ENCODE results near the gene DOCK7. TPM values are rescaled to one million over a fixed set of nuclear protein-coding genes. Genes with fewer than 3 reads are reported as not detected.

The DOCK7 gene
- total and polyA plus RNA-seq, 4 donors: 5.6 to 35.1 (median 21.7) TPM

- WGBS: 23% methylated on average over 2 of the region's 2 CpGs
- H3K27me3 ChIP-seq (ENCODE audit: control insufficient read depth in 4 of 4, insufficient read depth in 4 of 4, low read length in 3 of 4): no peaks in the 10 kb centered on the region
- H3K4me1 ChIP-seq (ENCODE audit: control insufficient read depth in 4 of 4, insufficient read depth in 4 of 4, low read length in 3 of 4): peaks cover 1 to 38% (median 20%) of the 10 kb centered on the region in 4 donors
- H3K36me3 ChIP-seq (ENCODE audit: control insufficient read depth in 4 of 4, insufficient read depth in 3 of 4, low read depth in 1 of 4, low read length in 3 of 4): no peaks in the 10 kb centered on the region
- H3K9ac ChIP-seq (ENCODE audit: low read depth in 1 of 2, low read length in 2 of 2): peak overlapping the region; percentile 27 to 47
- DNase-seq (ENCODE audit: low spot score): no peak
- H3K9me3 ChIP-seq (ENCODE audit: control insufficient read depth in 4 of 4, low read length in 3 of 4): no peaks in the 10 kb centered on the region
- peak overlapping the region in 1 of 3 donors; percentile 20 for H3K4me3 ChIP-seq (ENCODE audit: low read depth in 1 of 3, low read length in 3 of 3)
- peak overlapping the region; percentile 28 to 47 for H3K27ac ChIP-seq (ENCODE audit: low read depth in 1 of 2, low read length in 2 of 2)
- TF ChIP-seq HNF4A (conservative IDR thresholded peaks at IDR 0.05) (peak; percentile 45 to 64), RXRA (IDR thresholded peaks at IDR 0.05) (peak in 1 of 2 donors; percentile 17), TAF1 (conservative IDR thresholded peaks at IDR 0.05) (no peak), NR2F2 (IDR thresholded peaks at IDR 0.05) (no peak), EGR1 (IDR thresholded peaks at IDR 0.05; ENCODE audit: low read depth in 2 of 2) (no peak), GABPA (IDR thresholded peaks at IDR 0.05 in 1 of 2, conservative IDR thresholded peaks at IDR 0.05 in 1 of 2) (no peak)
Measured at GRCh38 chr1:62593825-62594394, 94.3 kb downstream of the DOCK7 start.

- no peak overlapping the region for H3K4me3 ChIP-seq (ENCODE audit: low read depth in 1 of 3, low read length in 3 of 3)
- DNase-seq (ENCODE audit: low spot score): no peak
- no peaks in the 10 kb centered on the region for H3K36me3 ChIP-seq (ENCODE audit: control insufficient read depth in 4 of 4, insufficient read depth in 3 of 4, low read depth in 1 of 4, low read length in 3 of 4)
- peaks cover 0 to 33% (median 18%) of the 10 kb centered on the region in 4 donors for H3K4me1 ChIP-seq (ENCODE audit: control insufficient read depth in 4 of 4, insufficient read depth in 4 of 4, low read length in 3 of 4)
- no peak overlapping the region for H3K9ac ChIP-seq (ENCODE audit: low read depth in 1 of 2, low read length in 2 of 2)
- TF ChIP-seq HNF4G (IDR thresholded peaks at IDR 0.05): no peak
- TF ChIP-seq GABPA (IDR thresholded peaks at IDR 0.05 in 1 of 2, conservative IDR thresholded peaks at IDR 0.05 in 1 of 2): no peak
- TF ChIP-seq ATF3 (IDR thresholded peaks at IDR 0.05): no peak
- no peak for TF ChIP-seq CTCF (IDR thresholded peaks at IDR 0.05; ENCODE audit: low read depth, low read length, missing input control)
- no peak for TF ChIP-seq EGR1 (IDR thresholded peaks at IDR 0.05; ENCODE audit: low read depth in 2 of 2)
- no peak for TF ChIP-seq REST (IDR thresholded peaks at IDR 0.05)
- TF ChIP-seq JUND (IDR thresholded peaks at IDR 0.05): no peak
- TF ChIP-seq NR2F2 (IDR thresholded peaks at IDR 0.05): no peak
- TF ChIP-seq HNF4A (conservative IDR thresholded peaks at IDR 0.05): no peak
- TF ChIP-seq FOXA2 (IDR thresholded peaks at IDR 0.05): no peak
- TF ChIP-seq SP1 (IDR thresholded peaks at IDR 0.05): no peak
- TF ChIP-seq RAD21 (IDR thresholded peaks at IDR 0.05): no peak
- TF ChIP-seq TAF1 (conservative IDR thresholded peaks at IDR 0.05): no peak
- no peak for TF ChIP-seq RXRA (IDR thresholded peaks at IDR 0.05)
- TF ChIP-seq ZBTB33 (IDR thresholded peaks at IDR 0.05): no peak
- TF ChIP-seq MAX (IDR thresholded peaks at IDR 0.05): no peak
- TF ChIP-seq FOXA1 (IDR thresholded peaks at IDR 0.05): no peak
- no peak for TF ChIP-seq YY1 (IDR thresholded peaks at IDR 0.05)
- no peak overlapping the region for H3K27ac ChIP-seq (ENCODE audit: low read depth in 1 of 2, low read length in 2 of 2)
- H3K27me3 ChIP-seq (ENCODE audit: control insufficient read depth in 4 of 4, insufficient read depth in 4 of 4, low read length in 3 of 4): no peaks in the 10 kb centered on the region
- H3K9me3 ChIP-seq (ENCODE audit: control insufficient read depth in 4 of 4, low read length in 3 of 4): no peaks in the 10 kb centered on the region
- 98% methylated on average over 1 of the region's 1 CpG for WGBS
Measured at GRCh38 chr1:62590970-62591368, 97.2 kb downstream of the DOCK7 start.

All from liver (tissue), 9 donors.